Posterior cingulate gyrus (tissue), 11 donors: ENCODE results near the gene FUT7.
"Not testable (repeated sequence)": the region's sequence is repeated elsewhere in the genome, so short reads cannot be mapped to it uniquely, and the experiment has no call there.

Source experiments
- DNase-seq, 10 donors: peaks; one replicate each; pipeline versions ENCODE4 v3.0.0 to v3.0.0-alpha.2; 2020 to 2021; ENCODE audit warnings: mixed read lengths in 3 of 10
- intact Hi-C: fragments of 100-400 bp; cut with DNase I; formaldehyde crosslinking; loops from one replicate; pipeline ENCODE4 v1.15.1; 2023

Gene FUT7

GRCh38 chr9:137009217-137009616, 22.7 kb downstream of the FUT7 start:
- intact Hi-C loops: no loop called here
- no peak for DNase-seq

GRCh38 chr9:137008312-137008711, 23.6 kb downstream of the FUT7 start:
- intact Hi-C loops: no loop called here
- DNase-seq: no peak

GRCh38 chr9:137007816-137008270, 24.0 kb downstream of the FUT7 start:
- intact Hi-C loops: no loop called here

DNA sequence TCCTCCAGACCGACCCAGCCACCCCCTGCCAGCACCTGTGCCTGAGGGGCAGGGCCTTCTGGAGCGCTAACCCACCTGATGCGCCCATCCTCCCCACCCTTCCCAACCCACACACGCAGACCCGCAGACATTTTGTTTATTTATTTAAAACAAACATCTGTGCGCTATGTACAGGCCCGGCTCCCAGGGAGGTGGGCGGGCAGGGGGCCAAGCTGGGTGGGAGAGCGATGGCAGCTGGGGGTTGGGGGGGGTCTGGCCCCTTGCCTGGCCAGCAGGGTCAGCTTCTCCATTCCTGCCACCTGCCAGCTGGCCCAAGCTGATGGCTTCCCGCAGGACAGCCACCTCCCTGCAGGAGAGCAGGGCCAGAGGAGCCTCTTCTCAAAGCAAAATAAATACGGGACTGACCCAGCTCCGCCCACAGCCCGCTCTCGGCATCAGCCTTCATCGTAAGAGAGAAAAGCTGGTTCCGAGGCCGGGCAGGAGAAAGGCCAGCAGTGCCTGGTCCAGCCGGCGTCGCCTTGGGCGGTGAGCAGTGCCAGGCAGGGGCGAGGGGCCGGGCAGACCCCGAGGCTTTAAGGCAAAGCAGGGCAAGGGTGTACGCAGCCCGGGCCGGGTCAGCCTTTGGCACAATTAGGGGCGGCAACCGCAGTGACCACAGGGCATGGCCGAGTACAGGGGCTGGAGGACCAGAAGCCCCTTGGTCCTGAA, 24.6 kb downstream of the FUT7 start:
- DNase-seq: no peak
- intact Hi-C loops: no loop called here

More at GRCh38 chr9:137007816-137008270, 24.0 kb downstream of the FUT7 start:
- DNase-seq: no peak

DNA sequence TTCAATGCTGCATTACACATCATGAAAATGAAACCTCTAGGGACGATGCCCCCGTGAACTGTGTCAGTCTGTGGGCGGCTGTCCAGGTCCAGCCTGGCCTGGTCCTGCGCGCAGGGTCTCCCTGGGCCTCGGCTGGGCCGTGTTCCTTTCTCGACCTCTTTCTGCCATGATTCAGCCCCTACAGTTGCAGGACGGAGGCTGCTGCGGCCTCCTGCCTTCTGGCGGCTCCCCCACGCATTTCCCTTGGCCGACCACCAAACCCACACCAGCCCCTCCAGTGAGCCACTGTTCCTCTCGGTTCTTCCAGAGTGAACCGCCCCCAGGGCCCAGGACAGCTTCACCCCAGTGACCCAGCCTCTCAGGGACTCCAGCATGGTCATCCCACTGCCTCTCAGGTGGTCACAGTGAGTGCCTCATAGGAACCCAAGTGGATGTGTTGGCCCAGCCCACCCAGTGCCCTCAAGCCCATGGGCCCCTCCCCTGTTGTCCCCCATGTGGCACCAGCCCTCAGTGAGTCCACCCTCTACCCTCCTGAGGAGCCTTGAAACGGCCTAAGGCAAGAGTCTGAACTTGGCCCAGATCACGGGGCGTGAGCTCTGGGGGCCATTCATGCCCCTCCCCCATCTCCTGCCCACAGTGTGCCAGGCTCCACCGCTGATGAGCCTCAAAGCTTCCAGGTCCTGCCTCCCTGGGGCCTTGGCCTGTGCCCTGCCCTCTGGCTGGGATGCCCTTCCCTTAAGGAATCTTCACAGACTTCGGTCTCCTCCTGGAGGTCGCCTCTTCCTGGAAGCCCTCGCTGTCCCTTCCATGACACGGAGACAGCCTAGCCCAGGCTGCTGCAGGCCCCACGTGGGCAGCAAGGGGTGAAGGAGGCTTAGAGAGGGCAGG, 25.5 kb downstream of the FUT7 start:
- DNase-seq: no peak
- intact Hi-C loops: no loop called here

- peak in 1 of 10 donors; percentile 93 for DNase-seq
These were observed 27.6 kb downstream of the FUT7 start for GRCh38 chr9:137004285-137004684.

DNA sequence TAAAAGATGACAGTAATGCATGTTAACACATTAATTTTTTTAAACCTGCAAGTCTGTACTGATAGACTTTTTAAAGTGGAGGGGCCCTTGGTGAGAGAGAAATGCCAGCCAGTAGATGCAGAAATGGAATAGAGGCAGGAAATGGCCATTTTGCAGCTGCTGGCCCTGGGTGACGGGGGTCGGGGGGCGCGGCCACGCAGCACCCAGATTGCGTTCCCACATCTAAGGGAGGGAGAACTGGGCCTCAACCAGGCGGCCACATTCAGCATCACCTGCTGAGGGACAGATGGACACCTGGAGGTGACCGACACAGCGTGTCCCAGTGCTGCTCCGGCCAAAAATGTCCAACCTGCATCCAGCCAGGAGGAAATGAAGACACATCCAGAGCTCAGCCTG, 29.2 kb downstream of the FUT7 start:
- DNase-seq: no peak

More at GRCh38 chr9:137004285-137004684, 27.6 kb downstream of the FUT7 start:
- intact Hi-C loops: not testable (repeated sequence)

GRCh38 chr9:137001857-137002645, 29.8 kb downstream of the FUT7 start:
- intact Hi-C loops: no loop called here

More for the DNA sequence above, 29.2 kb downstream of the FUT7 start:
- intact Hi-C loops: no loop called here

GRCh38 chr9:137000177-137000930, 31.5 kb downstream of the FUT7 start:
- intact Hi-C loops: no loop called here
- DNase-seq: no peak

More at GRCh38 chr9:137001857-137002645, 29.8 kb downstream of the FUT7 start:
- no peak for DNase-seq

GRCh38 chr9:136997830-136998234, 34.1 kb downstream of the FUT7 start:
- intact Hi-C loops: no loop called here
- DNase-seq: no peak

DNA sequence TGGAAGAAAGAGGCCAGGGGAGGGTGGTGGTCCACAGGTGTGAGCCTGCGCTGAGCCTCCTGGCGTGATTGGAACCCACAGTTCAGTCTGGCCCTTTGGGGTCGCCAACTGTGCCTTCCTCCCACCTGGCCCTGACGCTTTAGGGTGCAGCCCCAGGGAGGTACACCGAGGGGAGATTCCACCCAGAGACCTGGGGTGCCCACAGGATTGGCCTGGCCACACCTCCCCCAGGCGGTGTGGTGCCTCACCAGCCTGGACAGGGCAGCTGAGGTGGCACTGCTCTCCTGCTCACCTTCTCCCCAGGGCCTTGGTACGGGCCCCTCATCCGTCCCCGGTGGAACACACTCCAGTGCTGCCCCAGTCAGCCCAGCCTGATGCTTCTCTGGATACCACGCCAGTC, 34.5 kb downstream of the FUT7 start:
- no peak for DNase-seq
- intact Hi-C loops: no loop called here

- intact Hi-C loops: no loop called here
- no peak for DNase-seq
These were observed 35.3 kb downstream of the FUT7 start, which contains the start of gene CLIC3 for GRCh38 chr9:136996361-136997292. TSS of gene CLIC3 (minus strand) at chr9:136996568. CDS start at chr9:136996543, 25 bp downstream.

- DNase-seq: peak in 1 of 10 donors; percentile 52
These were observed 36.0 kb downstream of the FUT7 start for GRCh38 chr9:136995772-136996311.

DNA sequence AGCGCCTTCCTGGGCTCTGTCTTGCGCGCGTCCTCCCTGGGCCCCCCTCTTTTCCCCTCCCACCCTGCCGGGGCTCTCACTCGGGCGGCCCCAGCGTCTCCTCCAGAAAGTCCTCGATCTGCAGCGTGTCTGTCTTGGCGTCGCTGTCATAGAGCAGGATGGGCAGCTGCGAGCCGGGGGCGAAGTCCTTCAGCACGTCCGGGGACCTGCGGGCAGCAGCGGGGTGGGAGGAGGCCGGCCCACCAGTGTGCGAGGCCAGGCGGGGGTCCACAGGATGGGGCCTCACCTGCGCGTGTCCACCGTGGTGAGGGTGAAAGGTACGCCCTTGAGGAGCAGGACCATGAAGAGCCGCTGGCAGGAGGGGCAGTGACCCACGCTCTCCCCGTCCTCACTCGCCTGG, 36.5 kb downstream of the FUT7 start:
- DNase-seq: no peak
- intact Hi-C loops: no loop called here

More at GRCh38 chr9:136995772-136996311, 36.0 kb downstream of the FUT7 start:
- intact Hi-C loops: no loop called here

DNA sequence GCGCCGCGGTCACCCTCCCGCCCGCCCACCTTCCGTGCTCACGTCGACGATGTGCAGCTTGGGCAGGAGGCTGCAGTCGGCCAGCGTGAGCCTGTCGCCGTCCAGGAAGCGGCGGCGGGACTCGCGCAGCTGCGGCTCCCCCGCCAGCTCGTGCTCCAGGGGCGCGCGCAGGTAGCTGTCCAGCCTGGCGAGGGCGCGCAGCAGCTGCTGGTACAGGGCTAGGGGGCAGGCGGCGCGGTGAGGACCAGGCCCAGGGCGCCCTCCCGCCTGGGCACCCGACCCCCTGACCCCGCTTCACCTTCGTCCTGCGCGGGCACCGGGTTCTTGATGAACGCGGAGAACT, 37.0 kb downstream of the FUT7 start:
- intact Hi-C loops: no loop called here
- DNase-seq: no peak

DNA sequence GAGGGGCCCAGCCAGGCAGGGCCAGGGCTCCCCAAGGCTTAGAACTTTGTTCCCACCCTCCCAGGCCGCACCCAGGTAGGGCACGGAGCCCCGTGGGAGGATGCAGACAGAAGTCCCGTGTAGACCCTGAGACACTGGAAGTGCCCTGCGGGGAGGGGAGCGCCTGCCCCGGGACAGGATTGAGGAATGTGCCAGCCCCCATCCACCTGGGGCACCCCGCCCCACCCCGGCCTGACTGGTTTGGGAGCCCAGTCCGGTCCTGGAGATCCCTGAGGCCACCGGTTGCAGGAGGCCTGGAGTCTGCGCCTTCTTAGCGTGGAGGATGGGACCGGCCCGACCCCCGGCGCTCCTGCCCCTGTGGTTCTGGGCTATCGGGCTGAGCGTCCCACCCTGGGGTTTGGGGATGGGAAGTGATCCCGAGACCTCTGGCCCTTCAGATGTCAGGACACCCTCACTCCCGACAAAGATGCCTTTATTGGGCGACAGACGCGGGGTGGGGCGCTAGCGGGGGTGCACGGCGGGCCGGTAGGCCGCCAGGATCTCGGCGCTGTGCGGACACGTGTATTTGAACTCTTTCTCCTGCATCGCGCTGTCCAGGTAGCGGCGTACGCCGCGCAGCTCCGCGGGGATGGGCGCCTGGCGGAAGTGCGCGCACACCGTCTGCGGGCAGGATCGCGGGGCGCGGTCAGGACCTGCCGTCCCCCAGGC, 37.6 kb downstream of the FUT7 start:
- intact Hi-C loops: no loop called here
- DNase-seq: no peak

DNA sequence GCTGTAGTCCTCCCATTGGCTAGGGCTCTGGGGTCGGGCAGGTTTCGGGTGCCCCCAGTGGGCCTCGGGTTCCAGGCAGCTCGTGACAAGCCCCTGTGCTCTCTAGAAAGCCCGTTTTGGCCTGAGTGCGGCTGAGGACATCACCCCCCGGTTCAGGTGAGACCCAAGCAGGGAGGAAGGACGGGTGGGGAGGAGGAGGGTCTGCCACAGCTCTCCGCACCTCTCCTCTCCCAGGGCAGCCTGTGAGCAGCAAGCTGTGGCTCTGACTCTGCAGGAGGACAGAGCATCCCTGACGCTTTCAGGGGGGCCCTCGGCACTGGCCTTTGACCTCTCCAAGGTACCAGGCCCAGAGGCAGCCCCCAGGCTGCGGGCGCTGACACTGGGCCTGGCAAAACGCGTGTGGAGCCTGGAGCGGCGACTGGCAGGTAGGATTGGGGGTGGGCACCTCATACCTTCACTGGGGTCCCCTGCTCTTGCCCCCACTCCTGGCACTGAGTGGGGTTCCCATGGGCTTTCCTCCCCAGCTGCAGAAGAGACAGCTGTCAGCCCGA, 39.0 kb downstream of the FUT7 start:
- intact Hi-C loops: no loop called here
- DNase-seq: no peak
